Mammary epithelial cell (primary cell): ENCODE data around the gene CPM.

ENCODE experiments used
- EZH2 ChIP-seq: IDR thresholded peaks from 2 replicates; pipeline ENCODE4 v1.6.1; 2012; ENCODE audit warnings: low read length, inconsistent platforms, borderline replicate concordance
- TF ChIP-seq, protein P1 (sequence below), 2 donors: IDR thresholded peaks in 1 of 2; conservative IDR thresholded peaks in 1 of 2; 2 replicates each; pipeline ENCODE4 v1.5.1; 2011 to 2012; ENCODE audit warnings: inconsistent platforms in 2 of 2, low read length in 2 of 2, mild to moderate bottlenecking in 2 of 2, control low read depth in 1 of 2, low read depth in 1 of 2; ENCODE audit not compliant: insufficient read depth in 1 of 2; ENCODE audit errors: extremely low read depth in 1 of 2

DNA sequence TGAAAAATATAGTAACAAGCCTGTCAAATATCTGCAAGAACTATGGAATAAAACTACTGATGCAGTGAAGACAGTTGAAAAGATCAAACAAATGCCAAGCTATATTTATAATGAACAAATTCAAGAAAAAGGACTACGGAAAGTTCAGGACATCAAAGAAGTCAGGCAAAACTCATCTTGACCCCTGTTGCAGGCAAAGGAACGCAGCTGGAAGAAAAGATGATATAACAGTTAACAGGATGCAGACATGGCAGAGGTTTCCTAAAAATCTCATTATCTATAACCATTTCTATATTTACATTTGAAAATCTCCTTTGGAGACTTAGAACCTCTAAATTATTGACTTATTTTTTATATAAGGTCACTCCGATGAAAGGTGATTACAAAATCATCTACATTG lies 90.8 kb downstream of the CPM start:
- TF ChIP-seq, protein P1, sequence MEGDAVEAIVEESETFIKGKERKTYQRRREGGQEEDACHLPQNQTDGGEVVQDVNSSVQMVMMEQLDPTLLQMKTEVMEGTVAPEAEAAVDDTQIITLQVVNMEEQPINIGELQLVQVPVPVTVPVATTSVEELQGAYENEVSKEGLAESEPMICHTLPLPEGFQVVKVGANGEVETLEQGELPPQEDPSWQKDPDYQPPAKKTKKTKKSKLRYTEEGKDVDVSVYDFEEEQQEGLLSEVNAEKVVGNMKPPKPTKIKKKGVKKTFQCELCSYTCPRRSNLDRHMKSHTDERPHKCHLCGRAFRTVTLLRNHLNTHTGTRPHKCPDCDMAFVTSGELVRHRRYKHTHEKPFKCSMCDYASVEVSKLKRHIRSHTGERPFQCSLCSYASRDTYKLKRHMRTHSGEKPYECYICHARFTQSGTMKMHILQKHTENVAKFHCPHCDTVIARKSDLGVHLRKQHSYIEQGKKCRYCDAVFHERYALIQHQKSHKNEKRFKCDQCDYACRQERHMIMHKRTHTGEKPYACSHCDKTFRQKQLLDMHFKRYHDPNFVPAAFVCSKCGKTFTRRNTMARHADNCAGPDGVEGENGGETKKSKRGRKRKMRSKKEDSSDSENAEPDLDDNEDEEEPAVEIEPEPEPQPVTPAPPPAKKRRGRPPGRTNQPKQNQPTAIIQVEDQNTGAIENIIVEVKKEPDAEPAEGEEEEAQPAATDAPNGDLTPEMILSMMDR (conservative IDR thresholded peaks at IDR 0.05 in 1 of 2, IDR thresholded peaks at IDR 0.05 in 1 of 2; ENCODE audit: extremely low read depth in 1 of 2, insufficient read depth in 1 of 2, low read depth in 1 of 2, low read length in 2 of 2), result no peak
- TF ChIP-seq EZH2, result no peak
